GM21825 (cell line): Measurements from ENCODE around the gene PRTN3.
"Not testable (repeated sequence)": the region's sequence is repeated elsewhere in the genome, so short reads cannot be mapped to it uniquely, and the experiment has no call there.

Experiments used
- ATAC-seq: cut with Tn5 transposase; IDR thresholded peaks from one replicate; pipeline ENCODE4 v1.9.1; 2021; ENCODE audit warnings: mild to moderate bottlenecking, moderate library complexity; ENCODE audit not compliant: unreplicated experiment

The PRTN3 gene

DNA sequence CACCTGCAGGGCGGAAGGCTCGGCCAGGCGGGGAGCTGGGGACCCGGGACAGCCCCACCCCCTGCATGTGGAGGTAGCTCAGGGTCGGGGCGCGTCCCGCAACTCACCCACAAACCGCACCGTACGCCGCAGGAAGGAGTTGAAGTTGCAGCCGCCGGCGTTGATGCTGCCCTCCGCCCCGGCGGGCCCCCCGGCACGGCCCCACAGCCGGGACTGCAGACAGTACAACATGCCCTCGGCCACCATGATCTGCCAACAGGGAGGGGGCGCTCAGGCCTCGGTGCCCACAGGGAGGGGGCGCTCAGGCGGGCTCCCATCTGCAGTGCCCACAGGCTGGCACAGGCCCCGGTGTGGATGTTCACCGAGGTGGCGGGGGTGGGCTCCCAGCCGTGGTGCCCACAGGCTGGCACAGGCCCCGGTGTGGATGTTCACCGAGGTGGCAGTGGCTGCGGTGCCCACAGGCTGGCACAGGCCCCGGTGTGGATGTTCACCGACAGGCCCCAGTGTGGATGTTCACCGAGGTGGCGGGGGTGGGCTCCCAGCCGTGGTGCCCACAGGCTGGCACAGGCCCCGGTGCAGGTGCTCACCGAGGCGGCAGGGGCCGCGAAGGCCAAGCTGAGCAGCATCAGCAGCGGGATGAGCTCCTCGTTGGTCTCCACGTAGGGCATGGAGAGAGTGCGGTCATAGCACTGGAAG lies 25.6 kb upstream of the PRTN3 start:
- no peak for ATAC-seq

DNA sequence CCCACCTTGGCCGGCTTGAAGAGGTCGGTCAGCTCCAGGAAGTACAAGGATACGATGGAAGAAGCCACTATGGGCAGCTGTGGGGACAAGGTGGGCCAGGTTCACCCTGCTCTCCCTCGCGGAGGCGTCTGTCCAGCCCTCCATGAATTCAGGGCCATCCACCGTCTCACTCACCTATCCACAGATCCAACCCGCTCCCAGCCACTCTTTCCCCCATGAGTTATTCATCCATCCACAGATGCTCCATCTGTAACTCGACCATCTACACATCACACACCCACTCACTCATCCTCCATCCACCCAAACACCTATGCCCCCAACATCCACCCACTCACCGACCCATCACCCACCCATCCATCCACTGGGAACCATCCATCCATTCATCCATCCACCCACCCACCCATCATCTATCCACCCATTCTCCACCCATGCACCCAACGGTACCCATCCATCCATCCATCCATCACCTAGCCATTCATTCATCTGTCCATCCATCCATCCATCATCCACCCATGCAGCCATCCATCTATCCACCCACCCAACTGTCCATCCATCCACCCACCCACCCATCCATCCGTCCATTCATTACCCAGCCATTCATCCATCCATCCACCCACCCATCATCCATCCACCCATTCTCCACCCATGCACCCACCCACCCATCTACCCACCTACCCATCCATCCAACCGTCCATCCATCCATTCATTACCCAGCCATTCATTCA lies 24.9 kb upstream of the PRTN3 start:
- no peak for ATAC-seq

DNA sequence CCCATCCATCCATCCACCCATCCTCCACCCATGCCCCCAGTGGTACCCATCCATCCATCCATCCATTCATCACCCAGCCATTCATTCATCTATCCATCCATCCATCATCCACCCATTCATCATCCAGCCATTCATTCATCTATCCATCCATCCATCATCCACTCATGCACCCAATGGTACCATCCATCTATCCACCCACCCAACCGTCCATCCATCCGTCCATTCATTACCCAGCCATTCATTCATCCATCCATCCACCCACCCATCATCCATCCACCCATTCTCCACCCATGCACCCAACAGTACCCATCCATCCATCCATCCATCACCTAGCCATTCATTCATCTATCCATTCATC lies 24.3 kb upstream of the PRTN3 start:
- ATAC-seq: no peak

DNA sequence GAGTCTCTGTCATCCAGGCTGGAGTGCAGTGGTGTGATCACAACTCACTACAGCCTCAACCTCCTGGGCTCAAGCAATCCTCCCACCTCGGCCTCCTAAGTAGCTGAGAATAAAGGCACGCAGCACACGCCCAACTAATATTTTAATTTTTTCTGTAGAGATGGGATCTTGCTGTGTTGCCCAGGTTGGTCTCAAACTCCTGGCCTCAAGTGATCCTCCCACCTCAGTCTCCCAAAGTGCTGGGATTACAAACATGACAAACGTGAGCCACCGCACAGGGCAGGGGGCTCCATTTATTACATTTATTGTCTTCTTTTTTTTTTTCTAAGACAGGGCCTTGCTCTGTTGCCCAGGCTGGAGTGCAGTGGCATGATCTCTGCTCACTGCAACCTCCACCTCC lies 20.6 kb upstream of the PRTN3 start:
- not testable (repeated sequence) for ATAC-seq

DNA sequence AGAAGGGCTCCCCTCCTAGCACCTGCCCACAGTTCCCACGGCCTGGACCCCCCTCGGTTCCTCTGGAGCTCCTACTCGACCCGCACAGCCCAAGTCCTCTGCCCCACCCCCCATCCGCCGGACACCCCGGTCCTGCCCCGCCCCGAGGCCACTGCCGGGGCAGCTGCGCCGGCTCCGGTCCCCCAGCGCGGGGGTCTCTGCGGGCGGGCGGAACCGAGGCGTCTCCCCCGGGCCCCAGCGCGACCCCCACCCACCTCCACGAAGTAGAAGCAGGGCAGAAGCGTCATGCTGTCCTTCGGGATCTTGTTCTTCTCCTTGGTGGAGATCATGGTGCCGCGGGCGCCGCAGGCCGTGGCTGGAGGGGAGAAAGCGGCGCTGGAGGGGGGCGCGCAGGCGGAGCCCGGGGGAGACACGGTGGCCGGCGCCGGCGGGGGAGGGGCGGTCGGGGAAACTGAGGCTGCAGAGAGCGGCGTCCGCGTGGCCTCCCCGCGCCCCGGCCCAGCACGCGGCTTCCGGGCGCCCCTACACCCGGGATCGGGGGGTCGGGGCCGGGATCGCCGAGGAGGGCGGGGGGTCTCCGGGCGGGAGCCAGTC lies 19.5 kb upstream of the PRTN3 start:
- no peak for ATAC-seq

DNA sequence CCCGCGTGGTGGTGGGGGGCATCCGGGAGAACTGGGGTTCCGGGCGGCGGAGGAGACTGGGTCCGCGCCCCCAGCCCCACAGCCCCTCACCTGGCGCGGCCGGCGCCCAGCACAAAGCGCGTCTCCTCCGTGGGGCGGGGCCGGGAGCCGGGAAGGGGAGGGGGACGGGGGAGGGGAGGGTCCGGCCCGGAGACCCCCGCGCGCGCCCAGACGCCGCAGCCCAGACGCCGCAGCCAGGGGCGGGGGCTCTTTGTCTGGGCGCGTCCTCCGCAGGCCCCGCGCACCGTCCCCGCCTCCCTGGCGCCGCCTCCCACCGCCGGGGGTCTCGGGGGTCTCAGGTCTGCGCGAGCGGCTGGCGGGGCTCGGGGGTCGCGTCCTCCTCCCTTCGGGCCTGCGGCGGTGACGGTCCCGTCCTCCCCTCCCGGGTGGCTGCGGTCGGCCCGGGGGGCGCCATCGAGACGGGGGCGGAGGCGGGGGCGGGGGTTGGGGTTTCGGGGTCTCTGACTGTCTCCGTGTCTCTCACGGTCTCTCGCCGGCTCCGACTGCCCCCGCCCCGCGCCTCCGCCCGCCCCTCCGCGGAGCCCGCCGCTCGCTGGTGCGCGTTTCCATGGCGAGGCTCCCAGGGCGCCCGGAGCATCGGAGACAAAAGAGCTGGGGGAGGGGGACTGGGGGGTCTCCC lies 18.8 kb upstream of the PRTN3 start, which contains the start of gene PLPPR3:
TSS of gene PLPPR3 (minus strand) at position 131 of the 679 bp plus-strand sequence. CDS start 396 bp downstream, outside the sequence.
- no peak for ATAC-seq

DNA sequence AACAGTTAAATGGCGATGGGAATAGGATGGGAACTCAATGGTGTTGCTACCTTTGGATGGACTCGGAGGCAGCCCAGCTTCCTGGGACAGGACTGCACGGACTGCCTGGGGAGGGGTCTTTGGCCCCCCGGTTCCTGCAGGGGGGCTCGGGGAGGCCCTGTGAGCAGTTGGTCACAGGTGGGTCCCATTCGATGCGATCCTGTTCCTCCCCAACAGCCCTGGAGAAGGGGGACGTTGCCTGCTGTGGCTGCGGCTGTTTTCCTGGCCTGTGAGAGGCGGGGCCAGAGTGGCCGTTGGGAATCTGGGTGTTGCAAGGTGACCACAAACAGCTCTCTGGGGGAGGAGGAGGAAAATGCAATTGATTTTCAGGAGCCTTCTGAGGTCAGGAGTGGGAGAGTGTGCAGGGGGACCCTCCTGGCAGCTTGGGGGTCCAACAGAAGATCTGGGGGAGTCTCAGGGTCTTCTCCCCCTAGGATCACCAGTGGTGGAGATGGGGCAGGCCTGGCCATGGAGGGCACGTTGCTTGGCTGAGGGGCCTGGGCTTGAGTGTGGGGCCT lies 17.2 kb upstream of the PRTN3 start:
- ATAC-seq: no peak

DNA sequence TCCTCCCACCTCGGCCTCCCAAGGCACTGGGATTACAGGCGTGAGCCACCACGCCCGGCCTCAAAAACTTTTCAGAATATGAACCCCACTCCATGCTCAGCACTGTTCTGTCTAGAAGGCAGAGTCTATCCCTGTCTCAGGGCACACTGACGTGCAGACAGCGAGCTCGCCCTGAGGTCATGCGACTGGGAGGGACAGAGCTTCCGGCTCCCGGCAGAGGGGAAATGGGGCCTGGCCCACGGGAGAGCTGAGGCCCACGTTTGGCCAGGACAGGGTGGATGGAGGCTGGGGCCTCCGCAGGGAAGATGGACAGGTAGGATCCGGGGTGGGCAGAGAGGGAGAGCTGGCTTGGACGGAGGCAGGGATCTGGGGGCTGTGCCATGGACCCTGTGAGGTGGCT lies 15.9 kb upstream of the PRTN3 start:
- no peak for ATAC-seq

DNA sequence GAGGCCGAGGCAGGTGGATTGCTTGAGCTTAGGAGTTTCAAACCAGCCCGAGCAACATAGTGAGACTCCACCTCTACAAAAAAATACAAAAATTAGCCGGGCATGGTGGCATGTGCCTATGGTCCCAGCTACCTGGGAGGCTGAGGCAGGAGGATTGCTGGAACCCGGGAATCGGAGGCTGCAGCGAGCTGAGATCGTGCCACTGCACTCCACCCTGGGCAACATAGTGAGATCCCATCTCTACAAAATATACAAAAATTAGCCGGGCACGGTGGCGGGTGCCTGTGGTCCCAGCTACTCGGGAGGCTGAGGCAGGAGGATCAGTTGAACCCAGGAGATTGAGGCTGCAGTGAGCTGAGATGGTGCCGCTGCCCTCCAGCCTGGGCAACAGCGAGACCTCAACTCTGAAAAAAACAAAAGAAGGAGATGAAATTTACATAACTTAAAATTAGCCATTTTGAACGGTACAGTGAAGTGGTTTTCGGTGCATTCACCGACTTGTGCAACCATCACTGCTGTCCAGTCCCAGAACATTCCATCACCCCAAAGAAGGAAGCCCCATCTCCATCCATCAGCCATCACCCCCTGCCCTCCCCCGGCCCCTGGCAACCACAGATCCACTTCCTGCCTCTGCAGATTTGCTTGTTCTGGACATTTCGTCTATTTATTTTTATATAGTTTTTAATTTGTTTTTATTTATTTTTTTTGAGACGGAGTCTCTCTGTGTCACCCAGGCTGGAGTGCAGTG lies 14.7 kb upstream of the PRTN3 start:
- no peak for ATAC-seq

DNA sequence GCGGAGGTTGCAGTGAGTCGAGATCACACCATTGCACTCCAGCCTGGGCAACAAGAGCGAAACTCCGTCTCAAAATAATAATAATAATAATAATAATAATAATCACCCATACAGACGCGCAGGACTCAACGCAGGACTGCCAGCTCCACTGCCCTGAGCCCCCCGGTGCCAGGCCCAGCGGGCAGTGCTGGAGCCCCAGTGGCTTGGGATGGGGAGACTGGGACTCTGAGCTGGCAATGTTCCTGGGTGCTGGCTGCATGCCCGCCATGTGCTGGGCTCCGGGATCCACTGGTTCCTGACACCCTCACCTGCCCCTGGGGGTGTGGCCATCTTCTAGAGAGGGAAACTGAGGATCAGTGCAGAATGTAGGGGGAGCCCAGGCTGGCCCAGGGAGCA lies 13.5 kb upstream of the PRTN3 start:
- ATAC-seq: no peak

DNA sequence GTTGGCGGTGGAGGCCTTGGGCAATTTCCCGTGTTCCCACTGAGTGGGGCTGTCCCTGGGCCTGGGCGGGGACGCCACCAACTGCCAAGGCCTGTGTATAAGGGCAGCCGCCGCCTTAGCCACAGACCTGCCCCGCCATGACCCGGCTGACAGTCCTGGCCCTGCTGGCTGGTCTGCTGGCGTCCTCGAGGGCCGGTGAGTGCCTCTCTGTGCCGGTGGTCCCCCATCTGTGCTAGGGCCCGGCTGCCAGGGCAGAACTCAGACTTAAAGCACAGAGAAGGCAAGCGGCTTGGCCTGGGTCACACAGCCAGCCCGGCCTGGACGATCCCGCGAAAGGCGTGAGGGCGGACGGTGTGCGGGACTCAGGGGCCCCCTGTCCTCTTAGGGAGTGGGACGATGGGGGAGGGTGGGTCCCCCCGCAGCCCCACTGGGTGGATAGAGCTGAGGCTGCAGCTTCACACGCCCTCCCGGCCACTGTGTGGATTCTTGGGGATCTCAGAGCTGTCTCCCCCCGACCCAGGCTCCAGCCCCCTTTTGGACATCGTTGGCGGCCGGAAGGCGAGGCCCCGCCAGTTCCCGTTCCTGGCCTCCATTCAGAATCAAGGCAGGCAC lies 13.0 kb upstream of the PRTN3 start, which contains the start of gene AZU1:
TSS of gene AZU1 (plus strand) at position 128 of the 612 bp plus-strand sequence. CDS start at position 138, 10 bp downstream.
- no peak for ATAC-seq

DNA sequence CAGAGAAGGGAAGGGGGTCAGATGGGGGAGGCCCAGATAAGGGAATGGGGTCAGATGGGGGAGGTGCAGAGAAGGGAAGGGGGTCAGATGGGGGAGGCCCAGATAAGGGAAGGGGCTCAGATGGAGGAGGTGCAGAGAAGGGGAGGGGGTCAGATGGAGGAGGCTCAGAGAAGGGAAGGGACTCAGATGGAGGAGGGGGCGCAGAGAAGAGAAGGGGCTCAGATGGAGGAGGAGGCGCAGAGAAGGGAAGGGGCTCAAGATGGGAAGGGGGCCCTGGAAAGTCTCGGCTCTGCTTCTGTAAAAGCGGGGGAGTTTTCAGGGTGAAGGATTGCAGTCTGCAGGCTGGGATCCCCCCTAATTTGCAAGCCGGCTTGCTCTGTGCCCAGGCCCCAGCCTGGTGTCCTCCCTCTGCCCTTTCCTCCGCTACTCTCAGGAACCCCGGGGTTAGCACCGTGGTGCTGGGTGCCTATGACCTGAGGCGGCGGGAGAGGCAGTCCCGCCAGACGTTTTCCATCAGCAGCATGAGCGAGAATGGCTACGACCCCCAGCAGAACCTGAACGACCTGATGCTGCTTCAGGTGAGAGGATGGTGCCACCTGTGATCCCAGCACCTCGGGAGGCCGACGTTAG lies 11.6 kb upstream of the PRTN3 start:
- no peak for ATAC-seq

DNA sequence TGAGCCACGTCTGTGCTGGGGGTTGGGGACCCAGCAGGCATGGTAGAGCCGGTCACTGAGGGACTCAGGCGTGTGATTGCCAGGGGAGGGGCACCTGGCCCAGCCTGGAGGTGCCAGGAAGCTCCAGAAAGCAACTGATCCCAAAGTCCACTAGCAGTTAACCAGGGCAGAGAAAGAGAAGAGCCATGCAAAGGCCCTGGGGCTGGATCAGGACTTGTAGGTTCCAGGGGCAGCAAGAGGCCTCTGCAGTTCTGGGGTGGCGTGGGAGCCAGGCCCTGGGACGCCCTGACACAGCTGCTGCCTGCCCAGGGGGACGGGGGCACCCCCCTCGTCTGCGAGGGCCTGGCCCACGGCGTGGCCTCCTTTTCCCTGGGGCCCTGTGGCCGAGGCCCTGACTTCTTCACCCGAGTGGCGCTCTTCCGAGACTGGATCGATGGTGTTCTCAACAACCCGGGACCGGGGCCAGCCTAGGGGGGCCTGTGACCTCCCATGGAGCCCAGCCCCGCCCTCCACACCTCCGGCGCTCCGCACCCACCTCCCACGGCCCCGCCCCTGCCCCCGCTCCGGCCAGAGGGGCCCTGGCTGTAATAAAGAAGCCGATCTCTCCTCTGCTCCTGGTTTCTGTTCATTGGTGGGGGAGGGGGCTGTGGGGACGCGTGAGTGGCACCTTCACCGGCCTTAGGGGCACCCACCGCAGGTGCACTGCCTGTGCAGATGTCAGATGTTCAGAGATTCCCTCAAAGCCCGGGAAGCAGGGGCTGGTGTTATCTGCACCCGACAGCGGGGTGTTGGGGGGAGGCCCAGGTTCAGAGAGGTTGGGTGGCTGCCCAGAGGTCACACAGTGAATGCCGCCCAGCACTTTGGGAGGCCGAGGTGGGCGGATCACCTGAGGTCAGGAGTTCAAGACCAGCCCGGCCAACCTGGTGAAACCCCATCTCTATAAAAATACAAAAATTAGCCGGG lies 9.1 kb upstream of the PRTN3 start:
- no peak for ATAC-seq

DNA sequence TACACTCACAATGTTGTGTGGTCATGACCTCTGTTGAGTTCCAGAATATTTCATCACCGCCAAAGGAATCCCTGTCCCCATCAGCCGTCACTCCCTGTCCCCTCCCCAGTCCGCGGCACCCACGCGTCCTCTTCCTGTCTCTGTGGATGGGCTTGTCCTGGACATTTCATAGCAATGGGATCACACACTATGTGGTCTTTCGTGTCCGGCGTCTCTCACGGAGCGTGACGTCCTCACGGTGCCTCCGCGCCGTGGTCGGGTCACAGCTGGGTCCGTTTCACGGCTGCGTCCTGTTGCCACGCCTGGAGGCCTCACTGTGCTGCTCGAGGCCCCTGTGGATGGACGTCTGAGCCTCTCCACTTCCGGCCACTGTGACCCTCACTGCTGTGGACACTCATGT lies 6.6 kb upstream of the PRTN3 start:
- no peak for ATAC-seq

DNA sequence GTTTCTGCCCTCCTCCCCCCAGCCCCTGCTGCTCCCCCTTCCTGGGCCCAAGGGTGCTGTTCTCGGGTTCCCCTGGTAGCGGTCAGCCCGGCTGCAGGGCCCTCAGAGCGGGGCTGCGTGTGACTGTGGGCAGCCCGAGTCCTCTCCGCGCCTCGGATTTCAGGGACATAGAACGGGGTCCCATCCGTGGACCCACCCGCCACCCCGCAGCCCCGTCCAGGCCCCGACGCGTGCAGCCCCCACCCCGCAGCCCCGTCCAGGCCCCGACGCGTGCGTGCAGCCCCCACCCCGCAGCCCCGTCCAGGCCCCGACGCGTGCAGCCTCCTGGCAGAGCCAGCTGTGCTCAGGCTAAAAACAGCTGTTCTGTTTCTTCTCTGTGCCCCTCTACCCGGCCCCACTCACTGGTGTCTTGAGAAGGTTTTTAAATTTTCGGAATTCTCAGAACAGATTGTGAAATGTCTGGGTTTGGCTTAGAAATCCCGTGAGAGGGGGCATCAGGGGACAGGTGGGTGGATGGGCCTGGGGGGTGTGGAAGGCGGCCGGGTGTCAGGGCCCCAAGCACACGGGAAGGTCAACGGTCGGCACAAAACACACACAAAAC lies 5.5 kb upstream of the PRTN3 start:
- no peak for ATAC-seq

DNA sequence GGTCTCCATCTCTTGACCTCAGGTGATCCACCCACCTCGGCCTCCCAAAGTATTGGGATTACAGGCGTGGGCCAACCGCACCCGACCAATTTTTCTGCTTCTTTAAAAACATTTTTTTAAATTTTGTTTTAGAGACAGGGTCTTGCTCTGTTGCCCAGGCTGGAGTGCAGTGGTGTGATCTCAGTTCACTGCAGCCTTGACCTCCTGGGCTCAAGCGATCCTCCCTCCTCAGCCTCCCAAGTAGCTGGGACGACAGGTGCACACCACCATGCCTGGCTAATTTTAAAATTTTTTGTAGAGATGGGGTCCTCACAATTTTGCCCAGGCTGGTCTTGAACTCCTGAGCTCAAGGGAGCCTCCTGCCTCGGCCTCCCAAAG lies 2.0 kb downstream of the PRTN3 start:
- ATAC-seq: not testable (repeated sequence)

DNA sequence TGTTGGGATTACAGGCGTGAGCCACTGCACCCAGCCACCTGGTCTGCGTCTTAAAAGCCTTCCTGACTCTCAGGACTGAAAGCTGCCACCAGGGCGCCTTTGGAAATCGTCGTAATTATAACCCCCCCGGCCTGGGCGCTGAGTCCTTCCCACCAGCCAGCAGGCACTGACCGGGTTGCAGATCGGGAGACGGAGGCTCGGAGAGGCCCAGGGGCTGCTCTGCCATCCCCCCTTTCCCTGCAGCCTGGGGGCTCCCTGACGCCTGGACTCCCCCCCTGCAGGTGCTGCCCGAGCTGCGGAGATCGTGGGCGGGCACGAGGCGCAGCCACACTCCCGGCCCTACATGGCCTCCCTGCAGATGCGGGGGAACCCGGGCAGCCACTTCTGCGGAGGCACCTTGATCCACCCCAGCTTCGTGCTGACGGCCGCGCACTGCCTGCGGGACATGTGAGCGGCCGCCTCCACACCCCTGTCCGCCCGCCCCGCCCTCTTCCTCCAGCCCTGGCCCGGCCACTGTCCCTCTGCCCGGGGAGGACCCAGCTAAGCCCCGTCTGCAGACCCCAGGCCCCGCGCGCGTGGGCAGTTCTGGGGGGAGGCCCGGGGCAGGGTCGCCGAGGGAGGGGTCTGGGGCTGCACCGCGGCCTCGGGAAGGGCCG lies 2.5 kb downstream of the PRTN3 start:
- ATAC-seq: no peak
